Neutrophil (primary cell): ENCODE results near the gene GJD4.

Experiments
- H3K27ac ChIP-seq: fragments of 200-600 bp; sonication (generic); 2 replicates; pipeline ENCODE4 v1.5.1; 2016; ENCODE audit warnings: mild to moderate bottlenecking, moderate library complexity
- H3K27me3 ChIP-seq: fragments of 200-600 bp; sonication (generic); 2 replicates; pipeline ENCODE4 v1.6.0; 2016; ENCODE audit warnings: mild to moderate bottlenecking
- H3K36me3 ChIP-seq: fragments of 200-600 bp; sonication (generic); 2 replicates; pipeline ENCODE4 v1.5.1; 2017
- H3K4me1 ChIP-seq, 2 experiments: fragments of 200-600 bp in 1 of 2; sonication (generic) in 1 of 2; 1 replicate in 1 of 2; 2 replicates in 1 of 2; pipeline versions ENCODE4 v1.5.1 to v1.6.1; 2013 to 2016; ENCODE audit warnings: low read depth in 1 of 2, low read length in 1 of 2, mild to moderate bottlenecking in 1 of 2, moderate library complexity in 1 of 2; ENCODE audit not compliant: control insufficient read depth in 1 of 2, insufficient read depth in 1 of 2
- H3K4me3 ChIP-seq, 2 experiments: fragments of 200-600 bp in 1 of 2; sonication (generic) in 1 of 2; 1 replicate in 1 of 2; 2 replicates in 1 of 2; pipeline ENCODE4 v1.5.1; 2013 to 2016; ENCODE audit warnings: low read depth in 1 of 2, low read length in 1 of 2, mild to moderate bottlenecking in 1 of 2, moderate library complexity in 1 of 2
- H3K9me3 ChIP-seq: fragments of 200-600 bp; sonication (generic); 2 replicates; pipeline ENCODE4 v1.5.1; 2016
- TF ChIP-seq, protein P1 (sequence below): fragments of 200-600 bp; sonication (generic); IDR thresholded peaks from 2 replicates; pipeline ENCODE4 v1.5.1; 2016; ENCODE audit warnings: antibody characterized with exemption

GJD4 gene

DNA sequence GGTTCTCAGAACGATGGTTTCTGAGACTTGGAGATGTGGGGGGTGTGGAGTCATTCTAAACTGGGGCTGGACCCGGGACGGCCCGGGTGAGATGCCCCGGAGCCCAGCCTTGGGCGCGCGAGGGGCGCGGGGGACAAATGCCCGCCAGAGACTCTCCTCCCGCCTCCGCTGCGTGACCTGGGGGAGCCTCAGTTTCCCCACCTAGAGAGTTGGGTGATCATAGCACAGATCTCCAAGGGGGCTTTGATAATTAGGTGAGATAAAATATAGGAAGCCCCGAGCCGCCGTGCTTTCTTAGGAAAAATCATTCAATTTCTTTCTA is 37.6 kb downstream of the GJD4 start:
- H3K27ac ChIP-seq = no peak overlapping the region
- no peaks in the 10 kb centered on the region for H3K9me3 ChIP-seq

DNA sequence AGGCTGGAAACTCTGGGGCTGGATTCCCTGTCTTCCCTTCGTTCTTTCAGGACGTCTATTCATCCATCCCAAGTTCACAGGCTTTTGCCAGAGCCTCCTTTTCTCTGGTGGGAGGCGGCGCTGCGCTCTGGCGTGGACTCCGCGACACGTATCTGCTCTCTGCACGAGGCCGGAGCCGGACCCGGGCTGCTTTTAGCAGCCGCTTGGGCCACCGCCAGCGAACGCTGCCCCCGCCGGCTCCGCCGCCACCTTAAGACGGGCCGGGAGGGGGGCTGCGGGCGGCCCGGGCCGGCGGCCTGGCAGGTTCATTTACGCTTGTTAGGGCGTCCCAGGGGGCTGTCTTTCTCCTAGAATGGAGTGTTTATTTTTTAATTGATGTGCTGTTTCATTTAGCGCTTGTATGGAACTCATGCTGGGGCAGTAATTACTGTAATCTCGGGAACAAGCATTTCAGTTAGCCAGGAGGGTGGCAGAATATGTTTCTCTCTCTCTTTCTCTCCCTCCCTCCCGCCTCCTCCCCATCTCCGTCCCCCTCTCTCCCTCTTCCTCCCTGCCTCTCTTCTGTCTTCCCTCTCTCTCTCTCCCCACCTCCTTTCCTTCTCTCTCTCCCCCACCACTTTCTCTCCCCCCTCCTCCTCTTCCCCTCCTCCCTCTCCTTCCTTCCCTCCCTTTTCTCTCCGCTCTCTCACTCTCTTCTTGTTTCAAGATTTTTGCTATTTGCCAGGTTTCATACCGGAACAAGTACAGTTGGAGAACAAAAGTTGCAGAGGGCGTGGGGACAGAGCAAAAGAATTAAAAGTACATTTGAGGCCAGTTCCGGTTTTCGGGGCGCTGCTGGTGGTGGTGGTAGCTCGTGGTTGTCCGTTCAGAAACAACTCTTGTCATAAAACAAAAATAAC is 38.3 kb downstream of the GJD4 start:
- H3K4me3 ChIP-seq = peak overlapping the region; percentile 16 to 20
- no peaks in the 10 kb centered on the region for H3K36me3 ChIP-seq
- H3K27ac ChIP-seq = no peak overlapping the region
- H3K4me1 ChIP-seq = peaks cover 34 to 38% of the 10 kb centered on the region in 2 experiments
- no peaks in the 10 kb centered on the region for H3K9me3 ChIP-seq
- TF ChIP-seq, protein P1, sequence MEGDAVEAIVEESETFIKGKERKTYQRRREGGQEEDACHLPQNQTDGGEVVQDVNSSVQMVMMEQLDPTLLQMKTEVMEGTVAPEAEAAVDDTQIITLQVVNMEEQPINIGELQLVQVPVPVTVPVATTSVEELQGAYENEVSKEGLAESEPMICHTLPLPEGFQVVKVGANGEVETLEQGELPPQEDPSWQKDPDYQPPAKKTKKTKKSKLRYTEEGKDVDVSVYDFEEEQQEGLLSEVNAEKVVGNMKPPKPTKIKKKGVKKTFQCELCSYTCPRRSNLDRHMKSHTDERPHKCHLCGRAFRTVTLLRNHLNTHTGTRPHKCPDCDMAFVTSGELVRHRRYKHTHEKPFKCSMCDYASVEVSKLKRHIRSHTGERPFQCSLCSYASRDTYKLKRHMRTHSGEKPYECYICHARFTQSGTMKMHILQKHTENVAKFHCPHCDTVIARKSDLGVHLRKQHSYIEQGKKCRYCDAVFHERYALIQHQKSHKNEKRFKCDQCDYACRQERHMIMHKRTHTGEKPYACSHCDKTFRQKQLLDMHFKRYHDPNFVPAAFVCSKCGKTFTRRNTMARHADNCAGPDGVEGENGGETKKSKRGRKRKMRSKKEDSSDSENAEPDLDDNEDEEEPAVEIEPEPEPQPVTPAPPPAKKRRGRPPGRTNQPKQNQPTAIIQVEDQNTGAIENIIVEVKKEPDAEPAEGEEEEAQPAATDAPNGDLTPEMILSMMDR = no peak
- H3K27me3 ChIP-seq = peaks cover 93% of the 10 kb centered on the region

More for the DNA sequence above, 37.6 kb downstream of the GJD4 start:
- TF ChIP-seq, protein P1 = no peak
- Histone ChIP-seq H3K36me3 (no peaks in the 10 kb centered on the region), H3K27me3 (peaks cover 97% of the 10 kb centered on the region), H3K4me3 (peak overlapping the region; percentile 20 to 55), H3K4me1 (peaks cover 34 to 38% of the 10 kb centered on the region in 2 experiments)

DNA sequence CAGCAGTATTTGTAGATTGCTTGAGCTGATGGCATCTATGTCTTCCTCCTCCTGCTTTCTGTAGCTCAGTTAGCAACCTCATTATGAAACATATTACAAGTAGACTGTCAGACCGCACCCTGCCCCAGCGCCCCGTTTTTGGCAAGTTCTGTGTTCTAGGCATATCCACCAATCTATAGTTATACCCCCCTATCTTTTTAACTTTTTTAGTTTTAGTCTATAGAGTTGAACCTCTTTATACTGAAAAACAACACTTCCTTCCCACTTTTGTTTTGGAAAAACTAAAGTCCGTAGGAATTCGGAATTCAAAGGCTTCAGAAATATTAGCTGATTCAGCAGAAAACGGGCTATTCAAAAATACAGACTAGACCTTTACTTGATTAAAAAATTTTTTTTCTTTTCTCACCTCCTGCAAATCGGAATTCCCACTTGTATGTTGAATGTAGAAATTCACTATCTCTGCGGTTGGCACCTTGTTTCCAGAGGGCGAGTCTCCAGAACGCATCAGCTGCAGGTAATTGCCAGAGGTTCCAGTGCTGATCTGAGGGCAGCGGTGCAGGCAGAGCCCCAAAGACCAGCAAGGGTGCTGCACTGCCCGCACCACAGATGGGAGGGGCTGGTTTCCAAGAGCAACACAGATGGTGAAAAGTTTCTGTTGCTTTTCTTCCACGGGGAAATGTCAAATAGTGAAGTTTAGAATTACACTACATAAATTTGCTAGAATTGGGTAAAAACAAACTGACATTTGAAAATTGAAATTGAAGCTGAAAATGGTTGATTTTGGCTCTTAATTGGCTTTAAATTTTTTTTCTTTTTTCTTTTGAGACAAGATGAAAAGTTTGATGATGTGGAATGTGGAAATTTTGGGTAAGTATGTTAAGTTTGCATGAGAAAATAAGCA is 39.2 kb downstream of the GJD4 start:
- peak overlapping the region; percentile 4 to 20 for H3K4me3 ChIP-seq
- H3K27me3 ChIP-seq = peaks cover 87% of the 10 kb centered on the region
- no peaks in the 10 kb centered on the region for H3K9me3 ChIP-seq
- TF ChIP-seq, protein P1 = no peak
- H3K27ac ChIP-seq = no peak overlapping the region
- no peaks in the 10 kb centered on the region for H3K36me3 ChIP-seq
- peaks cover 34 to 38% of the 10 kb centered on the region in 2 experiments for H3K4me1 ChIP-seq

DNA sequence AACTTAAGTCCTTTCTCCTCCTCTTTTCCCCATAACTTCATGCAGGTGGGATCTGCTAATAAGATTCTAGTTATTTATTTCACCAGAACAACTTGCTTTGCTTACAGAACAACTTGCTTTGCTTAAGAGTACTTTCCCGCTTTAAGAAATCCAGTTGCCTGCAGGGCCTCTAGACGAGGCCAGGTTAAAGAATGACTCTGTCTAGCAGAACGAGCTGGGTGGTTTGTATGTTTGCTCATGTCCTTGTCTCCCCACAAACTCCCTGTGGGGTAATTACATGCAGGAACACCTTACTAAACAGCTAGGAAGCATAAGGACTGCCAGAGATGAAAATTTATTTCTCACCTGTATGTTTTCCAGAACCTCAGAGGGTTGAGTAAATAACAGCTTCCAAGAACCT is 45.8 kb downstream of the GJD4 start:
- TF ChIP-seq, protein P1 = no peak
- Histone ChIP-seq H3K27ac (no peak overlapping the region), H3K9me3 (no peaks in the 10 kb centered on the region), H3K4me1 (no peaks in the 10 kb centered on the region), H3K36me3 (no peaks in the 10 kb centered on the region), H3K4me3 (no peak overlapping the region), H3K27me3 (peaks cover 42% of the 10 kb centered on the region)

DNA sequence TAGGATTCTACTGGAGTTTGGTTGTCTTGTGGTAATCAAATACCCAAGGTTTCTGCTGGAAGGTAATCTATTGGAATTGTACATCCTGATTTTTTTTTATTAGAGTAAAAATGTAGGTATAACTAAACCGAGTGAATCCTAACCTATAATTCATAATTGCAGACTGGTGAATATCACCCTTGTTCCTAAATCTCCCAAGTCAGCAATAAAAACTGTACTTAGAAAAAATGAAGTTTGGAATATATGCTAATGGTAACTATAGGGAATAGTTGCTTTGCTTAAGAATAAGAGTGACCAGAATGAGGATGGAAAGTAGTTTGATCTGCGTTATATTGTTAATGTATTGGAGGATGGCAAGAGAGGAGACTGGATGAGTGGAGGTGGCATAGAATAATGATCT is 47.7 kb downstream of the GJD4 start:
- no peak overlapping the region for H3K4me3 ChIP-seq
- TF ChIP-seq, protein P1 = no peak

More for the DNA sequence above, 47.7 kb downstream of the GJD4 start:
- H3K9me3 ChIP-seq = no peaks in the 10 kb centered on the region
- H3K36me3 ChIP-seq = no peaks in the 10 kb centered on the region
- no peaks in the 10 kb centered on the region for H3K4me1 ChIP-seq
- H3K27me3 ChIP-seq = peaks cover 29% of the 10 kb centered on the region
- H3K27ac ChIP-seq = no peak overlapping the region
